H4 (cell line): ENCODE measurements around the gene CPZ. TPM values are rescaled to one million over a fixed set of nuclear protein-coding genes. Genes with fewer than 3 reads are reported as not detected.
"Not testable (repeated sequence)": the region's sequence is repeated elsewhere in the genome, so short reads cannot be mapped to it uniquely, and the experiment has no call there.

Source experiments
- DNase-seq: peaks from one replicate; pipeline ENCODE4 v3.0.0-alpha.2; 2015; ENCODE audit warnings: low spot score
- total RNA-seq: library from RNA; depleted of rRNA; stranded (reverse); fragments of >200 nt; shearing (Covaris generic); gene quantifications from 2 replicates; pipeline ENCODE4 v1.2.3, GENCODE V29; 2014

CPZ gene
- total RNA-seq, 1 experiment from 2014 or later: 1.6 TPM

- DNase-seq: no peak
Observed at GRCh38 chr4:8649631-8650361, 57.2 kb downstream of the CPZ start.

DNA sequence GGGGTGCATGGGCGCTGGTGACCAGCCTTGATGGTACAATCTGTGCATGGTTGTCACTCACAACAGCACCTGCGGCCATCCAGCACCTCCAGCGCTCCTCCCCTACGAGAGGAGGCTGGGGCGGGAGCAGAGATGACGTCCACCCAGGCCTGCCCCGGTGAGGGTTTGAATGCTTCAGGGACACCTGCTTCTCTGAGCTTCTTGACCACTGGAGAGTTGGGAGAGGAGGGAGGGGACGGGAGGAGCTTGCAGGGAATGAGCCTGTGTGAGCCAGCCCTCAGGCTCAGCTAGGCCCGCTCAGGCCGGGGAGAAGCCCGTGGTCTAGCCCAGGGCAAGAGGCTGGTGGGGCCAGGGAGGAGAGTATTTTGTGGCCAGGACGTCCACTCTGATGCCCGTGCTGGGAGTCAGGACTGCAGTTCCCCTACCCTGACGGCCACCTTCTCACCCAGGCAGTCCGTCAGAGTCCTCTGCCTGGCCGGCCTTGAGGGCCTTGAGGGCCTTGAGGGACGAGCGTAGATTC lies 59.2 kb downstream of the CPZ start:
- no peak for DNase-seq

- DNase-seq: no peak
Observed at GRCh38 chr4:8652181-8653078, 59.9 kb downstream of the CPZ start.

DNA sequence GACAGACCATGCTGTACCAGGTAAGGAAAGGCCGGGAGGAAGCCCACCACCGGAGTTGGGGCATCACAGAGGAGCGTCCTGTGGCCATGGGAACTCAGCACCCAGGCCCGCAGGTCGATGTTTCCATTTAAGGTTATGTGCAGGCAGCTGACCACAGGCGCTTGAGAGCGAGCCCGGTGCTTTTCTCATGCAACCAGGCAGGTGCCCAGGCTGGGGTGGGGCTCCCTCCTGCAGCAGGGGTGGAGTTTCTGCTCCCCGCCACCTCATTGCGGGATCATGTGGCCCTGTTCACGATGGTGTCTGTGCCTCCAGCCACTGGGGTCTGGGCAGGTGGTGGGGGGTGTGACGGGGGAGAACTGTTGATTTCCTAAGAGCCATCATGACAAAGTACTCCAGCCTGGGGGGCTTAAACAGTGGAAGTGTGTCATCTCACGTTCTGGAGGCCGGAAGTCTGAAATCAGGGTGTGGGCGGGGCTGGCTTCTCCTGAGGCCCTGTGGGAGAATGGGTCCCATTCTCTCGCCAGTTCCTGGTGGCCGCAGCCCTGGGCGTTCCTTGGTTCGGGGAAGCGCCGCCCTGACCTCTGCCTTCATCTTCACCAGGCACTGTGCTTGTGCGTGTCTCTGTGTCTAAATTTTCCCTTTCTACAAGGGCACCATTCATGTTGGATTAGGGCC lies 60.9 kb downstream of the CPZ start:
- no peak for DNase-seq

DNA sequence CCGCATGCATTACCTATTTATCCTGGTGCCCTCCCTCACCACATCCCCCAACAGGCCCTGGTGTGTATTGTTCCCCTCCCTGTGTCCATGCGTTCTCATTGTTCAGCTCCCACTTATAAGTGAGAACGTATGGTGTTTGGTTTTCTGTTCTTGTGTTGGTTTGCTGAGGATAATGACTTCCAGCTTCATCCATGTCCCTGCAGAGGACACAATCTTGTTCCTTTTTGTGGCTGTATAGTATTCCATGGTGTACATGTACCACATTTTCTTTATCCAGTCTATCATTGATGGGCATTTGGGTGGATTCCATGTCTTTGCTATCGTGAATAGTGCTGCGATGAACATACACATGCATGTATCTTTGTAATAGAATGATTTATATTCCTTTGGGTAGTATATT lies 61.6 kb downstream of the CPZ start:
- not testable (repeated sequence) for DNase-seq

DNA sequence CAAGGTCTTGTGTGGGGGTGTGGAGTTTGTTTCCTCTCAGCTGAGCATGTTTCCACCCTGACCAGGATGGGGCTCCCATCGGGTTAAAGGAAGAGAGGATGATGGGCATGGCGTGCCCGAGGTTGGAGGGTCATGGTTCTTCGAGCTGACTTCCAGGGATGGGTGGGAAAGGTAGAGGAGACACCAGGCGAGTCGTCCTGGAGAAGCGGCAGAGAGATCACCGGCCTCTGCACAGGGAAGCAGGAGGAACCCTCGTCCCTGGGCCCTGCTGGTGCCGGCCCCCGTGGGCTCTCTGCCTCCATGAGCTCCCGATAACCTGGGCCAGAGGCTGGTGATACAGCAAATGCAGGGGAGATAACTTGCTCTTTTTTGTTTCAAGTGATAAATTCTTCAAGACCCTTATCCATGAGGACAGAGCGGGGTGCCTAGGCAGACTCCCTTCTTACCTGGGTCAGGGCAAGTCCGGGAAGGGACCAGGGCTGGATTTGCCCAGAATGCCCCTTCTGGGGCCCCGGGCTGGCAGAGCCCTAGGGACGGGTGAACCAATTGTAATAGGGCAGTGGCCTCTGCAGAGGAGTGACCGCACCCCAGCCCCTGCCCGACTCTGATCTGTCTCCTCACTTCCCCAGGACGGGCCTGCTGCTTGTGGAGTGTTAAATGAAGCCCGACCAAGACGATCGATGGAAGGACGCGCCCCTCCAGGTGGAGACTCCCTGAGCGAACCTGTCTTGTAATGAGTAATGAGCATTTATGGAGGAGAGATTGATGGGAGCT lies 63.0 kb downstream of the CPZ start:
- no peak for DNase-seq

GRCh38 chr4:8656185-8656517 lies 63.6 kb downstream of the CPZ start:
- no peak for DNase-seq

- no peak for DNase-seq
Observed at GRCh38 chr4:8656711-8657380, 64.3 kb downstream of the CPZ start.

- DNase-seq: no peak
Observed at GRCh38 chr4:8657381-8658088, 65.0 kb downstream of the CPZ start.

GRCh38 chr4:8662776-8663175 lies 70.2 kb downstream of the CPZ start:
- no peak for DNase-seq

DNA sequence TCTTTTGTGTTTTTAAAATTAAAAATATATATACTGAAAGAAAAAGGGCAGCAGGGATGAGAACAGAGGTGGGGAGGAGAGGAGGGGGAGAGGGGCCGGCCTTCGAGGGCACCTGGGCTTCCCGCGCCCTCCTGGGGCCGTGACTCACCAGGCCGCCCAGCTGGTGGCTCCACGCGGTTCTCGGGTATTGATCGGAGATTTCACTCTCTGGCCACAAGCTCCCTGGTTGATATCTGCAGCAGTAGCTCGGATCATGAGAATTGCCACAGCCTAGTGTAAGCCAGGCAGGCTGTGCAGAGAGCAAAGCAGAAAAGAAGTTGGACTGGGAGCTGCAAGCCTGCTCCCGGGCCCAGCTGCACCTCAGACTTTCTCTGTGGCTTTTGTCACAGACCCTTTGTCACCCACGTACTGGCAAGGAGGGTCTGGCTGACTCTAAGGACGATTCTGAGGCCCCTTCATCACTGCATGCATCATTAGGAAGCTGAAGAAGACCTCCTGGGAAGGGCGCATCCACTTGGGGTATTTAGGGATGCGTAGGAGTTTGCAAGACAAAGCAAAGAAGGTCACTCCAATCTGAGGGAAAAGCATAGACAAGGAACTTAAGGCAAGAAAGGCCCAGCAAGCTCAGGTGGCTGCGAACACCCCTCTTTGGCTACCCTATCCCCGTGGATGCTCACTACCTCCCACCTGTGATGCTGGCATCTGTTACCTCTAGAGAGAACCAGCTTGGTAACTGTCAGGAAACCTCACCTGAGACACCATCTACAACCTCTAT lies 71.7 kb downstream of the CPZ start:
- DNase-seq: no peak

GRCh38 chr4:8664976-8665375 lies 72.4 kb downstream of the CPZ start:
- no peak for DNase-seq

DNA sequence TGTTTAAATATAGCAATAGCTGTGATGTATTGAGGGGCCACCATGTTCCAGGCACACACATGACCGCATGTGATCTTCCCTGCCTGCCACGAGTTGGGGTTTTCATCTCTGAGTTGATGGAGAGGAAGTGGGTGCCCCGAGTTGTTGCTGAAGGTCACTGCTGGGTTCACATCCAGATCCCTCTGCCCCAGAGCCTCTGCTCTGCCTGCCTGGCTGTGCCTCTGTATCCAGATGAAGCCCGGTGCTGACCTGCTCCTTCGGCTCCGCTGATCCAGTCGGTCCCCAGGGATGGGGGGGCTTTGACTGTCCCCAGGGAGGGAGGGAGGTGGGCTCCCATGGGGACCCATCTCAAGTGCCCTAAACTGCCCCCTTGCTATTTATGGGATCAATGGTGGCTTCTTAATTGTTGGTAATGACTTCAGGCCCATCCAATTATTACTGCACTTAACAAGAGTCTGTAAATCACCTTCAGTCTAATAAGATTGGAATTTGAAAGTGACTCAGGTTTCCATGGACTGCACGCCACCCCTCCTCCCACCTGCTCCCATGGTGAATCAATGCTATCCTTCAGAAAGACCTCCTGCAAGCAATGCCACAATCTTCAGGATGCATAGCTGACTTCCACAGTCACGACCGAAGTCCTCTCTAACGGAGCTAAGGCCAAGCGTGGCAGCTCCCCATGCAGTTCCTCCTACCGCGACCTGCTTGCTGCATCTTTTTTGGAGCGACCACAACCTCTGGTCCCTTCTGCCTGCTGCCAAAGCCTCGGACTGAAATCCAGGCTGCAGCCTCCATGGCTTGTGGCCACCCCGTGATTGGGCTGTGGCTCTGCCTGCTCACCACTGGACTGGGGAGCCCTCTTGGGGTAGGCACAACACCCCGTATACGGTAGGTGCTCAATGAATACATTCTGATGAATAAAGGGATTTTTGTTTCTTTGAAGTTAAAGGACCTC lies 73.1 kb downstream of the CPZ start:
- no peak for DNase-seq

GRCh38 chr4:8666581-8666980 lies 74.0 kb downstream of the CPZ start:
- no peak for DNase-seq
